Measurements from ENCODE around the gene MOCOS.

Gene MOCOS

GRCh38 chr18:36308711-36309435 lies 121.6 kb downstream of the MOCOS start:
- DNase-seq = no peak

DNA sequence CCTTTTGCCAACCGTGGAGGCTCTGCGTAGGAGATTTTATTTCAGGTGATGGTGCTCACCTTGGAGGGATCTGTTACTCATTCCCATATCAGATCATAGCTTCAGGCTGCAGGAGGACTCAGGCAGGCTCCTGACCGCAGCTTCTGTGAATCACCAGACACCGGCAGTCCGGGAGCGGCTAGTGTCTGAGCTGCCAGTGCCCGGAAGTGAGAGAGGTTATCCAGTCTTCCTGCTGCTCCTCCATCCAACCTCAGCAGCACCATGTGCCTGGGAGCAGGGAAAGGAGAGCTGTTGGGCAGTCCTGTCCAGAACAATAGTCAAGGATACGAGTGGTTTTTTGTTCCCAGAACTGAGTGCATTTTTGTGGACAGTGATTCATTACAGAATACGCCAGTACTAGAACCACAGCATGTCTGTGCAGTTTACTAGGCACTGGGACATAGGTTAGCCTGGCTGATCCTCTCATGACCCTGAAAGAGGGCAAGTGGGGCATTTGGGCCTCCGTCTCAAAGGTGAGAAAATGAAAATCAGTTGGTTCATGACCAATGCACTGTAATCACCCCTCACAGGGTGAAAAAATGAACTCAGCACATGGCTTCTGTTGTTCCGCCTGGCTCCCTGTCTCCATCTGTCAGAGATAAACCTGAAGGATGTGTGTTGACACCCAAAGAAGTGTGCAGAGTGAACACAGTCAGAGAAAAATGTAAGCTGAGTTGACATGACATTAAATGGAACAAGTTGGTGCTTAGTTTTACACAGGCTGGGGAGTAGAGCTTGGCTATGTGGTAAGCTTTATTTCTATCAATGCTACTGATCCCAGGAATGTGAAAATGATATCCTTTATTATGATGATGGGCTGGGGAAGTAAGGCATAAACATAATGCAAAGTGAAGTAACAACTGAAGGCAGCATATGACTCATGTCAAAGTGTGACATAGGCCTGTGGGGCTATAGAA lies 122.4 kb downstream of the MOCOS start:
- no peak for DNase-seq

GRCh38 chr18:36311026-36311570 lies 123.8 kb downstream of the MOCOS start:
- no peak for DNase-seq

- DNase-seq = no peak
These were observed 125.6 kb downstream of the MOCOS start for GRCh38 chr18:36312806-36313395.

GRCh38 chr18:36314098-36314497 lies 126.8 kb downstream of the MOCOS start:
- DNase-seq = no peak

DNA sequence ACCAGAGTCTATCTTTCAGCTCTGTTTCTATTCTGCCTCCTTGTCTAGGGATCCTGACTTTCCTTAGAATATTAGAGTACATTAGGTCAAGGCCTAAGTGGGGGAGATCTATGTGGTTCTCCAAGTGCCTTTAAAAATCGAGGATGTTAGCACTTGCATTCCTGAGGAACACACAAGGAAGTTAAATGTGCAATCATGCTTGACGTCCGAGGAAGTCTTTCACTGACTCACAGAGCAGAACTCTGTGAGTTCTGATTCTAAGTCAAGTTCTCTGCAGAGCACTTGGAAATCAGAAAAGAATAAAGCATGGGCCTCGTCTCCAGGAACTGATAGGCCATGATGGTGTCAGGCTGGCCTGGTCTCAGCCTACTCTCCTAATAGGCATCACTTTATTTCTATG lies 127.5 kb downstream of the MOCOS start:
- no peak for DNase-seq

- no peak for DNase-seq
These were observed 128.4 kb downstream of the MOCOS start for GRCh38 chr18:36315736-36316135.

DNA sequence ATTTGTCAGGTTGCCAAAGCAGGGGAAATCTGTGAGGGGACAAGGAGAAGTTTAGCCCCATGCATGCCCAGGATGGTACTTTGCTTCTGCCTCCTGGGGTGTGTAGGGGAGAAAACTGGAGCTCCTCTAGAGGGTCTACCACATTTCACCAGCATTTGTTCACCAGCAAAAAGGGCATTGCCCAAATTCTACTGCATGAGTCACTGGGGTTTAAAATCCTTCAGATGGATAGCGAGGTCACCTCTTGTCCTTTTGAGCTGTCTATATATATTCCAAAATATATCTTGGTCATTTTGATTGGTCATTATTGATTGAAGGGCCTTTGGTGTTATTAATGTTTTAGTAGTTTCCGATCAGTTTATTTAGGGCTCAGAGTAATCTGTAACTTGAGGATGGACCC lies 128.9 kb downstream of the MOCOS start:
- no peak for DNase-seq

Measured in GF-D8 (cell line).